Measurements from ENCODE around the gene ATP13A1.

The ATP13A1 gene

GRCh38 chr19:19655051-19655594 lies 8.4 kb downstream of the ATP13A1 start:
- TF ChIP-seq CTCF (conservative IDR thresholded peaks at IDR 0.05), result no peak
- H3K27ac ChIP-seq, result no peak overlapping the region

- no peak for TF ChIP-seq CTCF (conservative IDR thresholded peaks at IDR 0.05)
- H3K27ac ChIP-seq, result no peak overlapping the region
Observed at GRCh38 chr19:19654441-19654840, 9.0 kb downstream of the ATP13A1 start.

GRCh38 chr19:19653597-19654147 lies 9.8 kb downstream of the ATP13A1 start:
- H3K27ac ChIP-seq, result no peak overlapping the region
- TF ChIP-seq CTCF (conservative IDR thresholded peaks at IDR 0.05), result no peak

GRCh38 chr19:19652482-19653295 lies 10.8 kb downstream of the ATP13A1 start:
- H3K27ac ChIP-seq, result no peak overlapping the region

GRCh38 chr19:19651076-19651475 lies 12.4 kb downstream of the ATP13A1 start:
- H3K27ac ChIP-seq, result no peak overlapping the region
- no peak for TF ChIP-seq CTCF (conservative IDR thresholded peaks at IDR 0.05)

More at GRCh38 chr19:19652482-19653295, 10.8 kb downstream of the ATP13A1 start:
- no peak for TF ChIP-seq CTCF (conservative IDR thresholded peaks at IDR 0.05)

- no peak overlapping the region for H3K27ac ChIP-seq
- no peak for TF ChIP-seq CTCF (conservative IDR thresholded peaks at IDR 0.05)
Observed at GRCh38 chr19:19650331-19650730, 13.1 kb downstream of the ATP13A1 start.

GRCh38 chr19:19649580-19649995 lies 13.9 kb downstream of the ATP13A1 start:
- no peak overlapping the region for H3K27ac ChIP-seq
- no peak for TF ChIP-seq CTCF (conservative IDR thresholded peaks at IDR 0.05)

Measured in VCaP (cell line).